NOMO-1 treated with dmso at 0.1 percent for 144 hours (cell line): Measurements from ENCODE around the gene HECTD1.
A peak's percentile ranks its signal among the peaks of the same experiment; 100 is the strongest.

Experiments used
- DNase-seq: peaks from one replicate; lab custom pipeline; 2025; ENCODE audit not compliant: unreplicated experiment; lab: John Stamatoyannopoulos, UW

The HECTD1 gene

DNA sequence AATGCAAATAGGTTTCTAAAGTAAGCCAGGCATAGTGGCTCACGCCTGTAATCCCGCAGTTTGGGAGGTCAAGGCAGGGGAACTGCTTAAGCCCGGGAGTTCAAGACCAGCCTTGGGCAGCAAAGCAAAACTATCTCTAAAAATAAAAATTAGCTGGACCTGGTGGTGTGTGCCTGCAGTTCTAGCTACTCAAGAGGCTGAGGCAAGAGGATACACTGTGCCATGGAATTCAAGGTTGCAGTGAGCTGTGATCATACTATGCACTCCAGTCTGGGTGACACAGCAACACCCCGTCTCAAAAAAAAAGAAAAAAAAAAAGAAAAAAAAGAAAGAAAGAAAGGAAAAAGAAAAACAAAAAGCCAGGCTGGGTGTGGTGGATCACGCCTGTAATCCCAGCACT lies 46.3 kb downstream of the HECTD1 start:
- no peak for DNase-seq

DNA sequence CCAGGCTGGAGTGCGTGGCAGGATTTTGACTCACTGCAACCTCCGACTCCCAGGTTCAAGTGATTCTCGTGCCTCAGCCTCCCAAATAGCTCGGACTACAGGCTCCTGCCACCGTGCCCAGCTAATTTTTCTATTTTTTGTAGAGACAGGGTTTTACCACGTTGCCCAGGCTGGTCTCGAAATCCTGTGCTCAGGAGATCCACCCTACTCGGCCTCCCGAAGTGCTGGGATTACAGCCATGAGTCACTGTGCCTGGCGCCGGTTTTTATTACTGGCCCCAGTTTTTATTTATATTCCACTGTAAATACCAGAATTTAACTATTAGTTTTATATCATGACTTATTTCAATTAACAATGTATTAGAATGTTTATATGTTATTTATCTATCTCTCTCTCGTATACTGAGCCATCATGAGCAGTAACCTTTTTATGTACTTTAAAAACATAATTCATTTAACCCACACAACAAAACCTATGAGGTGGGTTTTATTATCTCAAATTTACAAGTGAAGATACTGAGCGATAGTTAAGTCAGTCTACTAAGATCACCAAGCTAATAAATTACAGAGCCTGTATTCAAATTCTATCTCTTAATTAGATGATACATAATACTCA lies 47.8 kb downstream of the HECTD1 start:
- no peak for DNase-seq

DNA sequence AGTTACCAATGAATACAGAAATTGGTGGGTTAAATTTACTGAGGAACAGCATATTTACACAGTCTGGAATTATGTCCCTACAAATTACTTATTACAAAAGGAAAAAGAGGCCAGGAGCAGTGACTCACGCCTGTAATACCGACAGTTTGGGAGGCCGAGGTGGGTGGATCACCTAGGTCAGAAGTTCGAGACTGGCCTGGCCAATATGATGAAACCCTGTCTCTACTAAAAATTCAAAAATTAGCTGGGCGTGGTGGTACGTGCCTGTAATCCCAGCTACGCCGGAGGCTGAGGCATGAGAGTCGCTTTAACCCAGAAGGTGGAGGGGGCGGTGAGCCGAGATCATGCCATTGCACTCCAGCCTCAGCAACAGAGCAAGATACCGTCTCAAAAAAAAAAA lies 52.6 kb downstream of the HECTD1 start:
- no peak for DNase-seq

DNA sequence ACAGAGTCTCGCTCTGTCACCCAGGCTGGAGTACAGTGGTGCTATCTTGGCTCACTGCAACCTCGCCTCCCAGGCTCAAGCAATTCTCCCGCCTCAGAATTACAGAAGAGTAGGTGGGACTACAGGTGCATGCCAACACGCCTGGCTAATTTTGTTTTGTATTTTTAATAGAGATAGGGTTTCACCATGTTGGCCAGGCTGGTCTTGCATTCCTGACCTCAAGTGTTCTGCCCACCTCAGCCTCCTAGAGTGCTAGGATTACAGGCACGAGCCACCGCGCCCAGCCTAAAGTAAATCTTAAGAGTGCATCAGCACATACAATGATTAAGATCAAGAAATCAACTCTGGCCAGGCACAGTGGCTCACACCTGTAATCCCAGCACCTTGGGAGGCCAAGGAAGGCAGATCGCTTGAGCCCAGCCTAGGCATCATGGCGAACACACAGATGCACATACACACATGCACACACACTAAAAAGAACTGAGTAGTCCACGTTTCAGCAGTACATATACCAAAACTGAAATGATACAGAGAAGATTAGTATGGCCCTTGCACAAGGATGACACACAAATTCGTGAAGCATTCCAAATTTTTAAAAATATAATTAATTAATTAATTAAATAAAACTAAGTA lies 65.0 kb downstream of the HECTD1 start:
- DNase-seq: no peak

DNA sequence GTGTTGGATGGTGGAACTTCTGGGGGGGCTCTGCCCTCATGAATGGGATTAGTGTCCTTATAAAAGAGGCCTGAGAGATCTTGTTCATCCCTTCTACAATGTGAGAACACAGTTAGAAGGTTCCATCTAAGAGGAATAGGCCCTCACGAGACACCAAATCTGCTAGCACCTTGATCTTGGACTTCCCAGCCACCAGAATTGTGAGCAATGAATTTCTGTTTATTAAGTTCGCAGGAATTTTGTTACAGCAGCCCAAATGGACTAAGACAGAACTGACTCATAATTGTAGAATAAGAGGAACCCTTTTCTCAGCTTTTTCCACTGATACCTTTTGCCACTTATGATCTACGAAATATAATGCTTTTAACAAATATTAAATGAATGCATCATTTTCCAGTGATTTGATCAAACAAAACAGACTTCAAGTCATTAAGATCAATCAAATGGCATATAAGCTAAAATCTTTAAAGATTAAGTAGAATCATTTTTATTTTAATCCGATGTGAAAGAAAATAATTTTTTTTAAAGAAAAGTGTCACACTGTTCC lies 68.2 kb downstream of the HECTD1 start:
- no peak for DNase-seq

DNA sequence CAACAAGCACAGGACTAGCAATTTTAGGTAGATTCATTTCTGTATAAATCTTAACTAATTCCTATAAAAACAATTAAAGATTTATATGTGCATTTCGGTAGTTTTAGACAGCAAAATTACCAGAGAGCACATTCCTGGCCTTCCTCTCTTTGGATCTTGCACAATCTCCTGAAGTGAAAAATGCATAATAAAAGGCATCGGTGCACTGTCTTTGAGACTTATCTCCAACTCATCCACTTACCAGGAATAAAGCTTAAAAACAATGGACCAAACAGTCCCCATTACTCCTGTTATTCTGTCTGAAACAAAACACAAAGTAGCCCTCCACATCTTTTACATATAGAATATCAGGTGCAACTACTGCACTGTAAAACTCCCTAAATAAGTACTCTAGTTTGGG lies 69.3 kb downstream of the HECTD1 start:
- no peak for DNase-seq

DNA sequence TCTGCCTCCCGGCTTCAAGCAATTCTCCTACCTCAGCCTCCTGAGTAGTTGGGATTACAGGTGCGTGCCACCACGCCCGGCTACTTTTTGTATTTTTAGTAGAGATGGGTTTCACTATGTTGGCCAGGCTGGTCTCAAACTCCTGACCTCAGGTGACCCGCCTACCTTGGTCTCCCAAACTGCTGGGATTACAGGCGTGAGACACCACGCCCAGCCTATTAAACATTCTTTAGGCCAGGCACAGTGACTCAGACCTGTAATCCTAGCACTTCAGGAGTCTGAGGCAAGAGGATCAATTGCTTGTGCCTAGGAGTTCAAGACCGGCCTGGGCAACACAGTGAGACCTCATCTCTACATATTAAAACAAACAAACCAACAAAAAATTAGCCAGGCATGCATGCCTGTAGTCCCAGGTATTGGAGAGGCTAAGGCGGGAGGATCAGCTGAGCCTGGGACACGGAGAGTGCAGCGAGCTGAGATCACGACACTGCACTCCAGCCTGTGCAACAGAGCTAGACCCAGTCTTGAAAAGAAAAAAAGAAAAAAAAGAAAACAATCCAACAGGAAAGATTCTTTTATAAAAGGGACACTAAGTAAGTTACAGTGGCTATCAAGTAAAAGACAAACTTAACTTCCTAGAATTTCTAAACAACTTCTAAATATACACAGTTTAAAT lies 70.2 kb downstream of the HECTD1 start:
- no peak for DNase-seq

DNA sequence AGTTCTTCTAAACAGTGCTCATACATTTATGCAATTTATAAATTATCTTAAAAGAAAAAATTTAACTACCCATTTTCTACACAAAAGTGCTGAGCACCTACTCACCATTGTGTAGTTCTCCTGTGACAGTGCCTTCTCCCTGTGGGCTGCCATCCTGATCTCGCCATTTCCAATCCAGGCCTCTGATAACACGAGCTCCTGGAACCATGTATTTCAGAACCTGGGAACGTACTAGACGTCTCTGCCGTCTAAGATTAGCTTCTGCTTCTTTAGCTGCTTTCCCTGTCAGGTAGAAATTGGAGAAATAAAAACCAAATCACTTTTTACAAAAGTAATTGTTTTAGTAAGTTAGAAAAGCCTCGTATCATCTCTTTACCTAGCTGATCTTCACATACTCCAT lies 74.5 kb downstream of the HECTD1 start:
- DNase-seq: no peak

DNA sequence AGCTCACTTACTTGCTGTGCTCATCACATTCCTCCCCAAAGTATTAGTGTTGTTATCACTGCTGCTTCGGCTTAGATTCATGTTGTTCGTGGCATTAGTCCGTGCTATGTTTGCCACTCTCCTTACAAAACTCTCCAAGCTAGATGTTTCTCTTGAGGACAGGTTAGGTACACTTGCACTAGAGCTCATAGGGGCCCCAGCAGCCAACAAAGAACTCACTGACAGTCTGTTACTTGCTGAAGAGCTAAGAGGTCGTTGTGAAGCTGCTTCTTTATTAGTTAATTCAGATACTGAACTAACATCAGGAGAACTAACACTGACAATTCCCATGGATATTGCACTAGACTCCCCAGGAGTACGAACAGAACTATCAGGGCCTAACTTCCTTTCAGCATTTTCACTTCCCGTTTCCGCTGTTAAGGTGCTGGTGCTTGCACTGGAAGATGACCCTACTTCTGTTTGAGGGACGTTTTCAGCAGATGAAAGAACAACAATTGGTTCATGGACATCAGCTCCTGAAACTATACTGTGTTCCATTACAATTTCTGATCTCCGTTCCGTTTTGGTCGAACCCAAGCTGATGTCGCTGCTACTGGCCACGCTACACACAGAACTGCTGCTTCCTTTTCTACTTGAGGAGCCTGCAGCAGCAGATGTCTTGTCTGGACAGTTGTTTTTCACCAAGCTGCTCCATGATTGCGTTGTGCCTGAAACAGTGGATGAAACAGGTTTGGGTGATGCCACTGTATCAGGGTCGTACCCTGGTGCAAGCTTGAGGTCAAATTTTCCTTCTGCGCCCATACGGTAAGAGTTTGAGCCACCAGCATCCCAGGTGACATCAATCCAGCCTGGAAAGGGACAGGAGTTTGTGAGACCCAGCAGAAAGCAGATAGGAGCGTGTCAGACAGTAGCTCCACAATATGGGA lies 78.7 kb downstream of the HECTD1 start:
- DNase-seq: peak; percentile 57

DNA sequence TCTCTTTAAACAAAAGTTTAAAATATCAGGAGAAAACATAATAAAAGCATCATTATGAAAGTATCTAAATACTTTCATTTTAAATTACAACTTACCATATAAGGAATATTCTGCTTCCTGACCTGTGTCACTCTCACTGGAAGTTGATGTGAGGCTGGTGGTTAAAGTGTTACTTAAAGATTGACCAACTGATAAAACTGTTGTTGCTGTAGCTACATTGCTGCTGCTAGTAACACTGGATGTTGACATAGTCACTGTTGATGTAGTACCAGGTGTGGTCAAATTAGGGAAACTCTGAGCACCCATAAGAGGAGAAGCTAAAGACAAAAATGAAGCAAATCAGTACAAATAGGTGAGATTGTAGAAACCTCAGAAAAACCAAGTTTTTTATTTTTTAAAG lies 79.9 kb downstream of the HECTD1 start:
- DNase-seq: no peak

DNA sequence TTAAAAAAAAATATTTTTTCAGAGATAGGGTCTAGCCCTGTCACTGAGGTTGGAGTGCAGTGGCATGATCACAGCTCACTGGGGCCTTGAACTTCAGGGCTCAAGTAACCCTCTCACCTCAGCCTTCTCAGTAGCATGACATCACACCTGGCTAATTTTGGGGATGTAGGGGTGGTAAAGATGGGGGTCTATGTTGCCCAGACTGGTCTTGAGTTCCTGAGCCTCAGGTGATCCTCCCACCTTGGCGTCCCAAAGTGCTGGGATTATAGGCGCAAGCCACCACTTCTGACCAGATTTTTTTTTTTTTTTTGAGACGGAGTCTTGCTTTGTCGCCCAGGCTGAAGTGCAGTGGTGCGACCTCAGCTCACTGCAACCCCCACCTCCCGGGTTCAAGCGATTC lies 80.9 kb downstream of the HECTD1 start:
- no peak for DNase-seq

DNA sequence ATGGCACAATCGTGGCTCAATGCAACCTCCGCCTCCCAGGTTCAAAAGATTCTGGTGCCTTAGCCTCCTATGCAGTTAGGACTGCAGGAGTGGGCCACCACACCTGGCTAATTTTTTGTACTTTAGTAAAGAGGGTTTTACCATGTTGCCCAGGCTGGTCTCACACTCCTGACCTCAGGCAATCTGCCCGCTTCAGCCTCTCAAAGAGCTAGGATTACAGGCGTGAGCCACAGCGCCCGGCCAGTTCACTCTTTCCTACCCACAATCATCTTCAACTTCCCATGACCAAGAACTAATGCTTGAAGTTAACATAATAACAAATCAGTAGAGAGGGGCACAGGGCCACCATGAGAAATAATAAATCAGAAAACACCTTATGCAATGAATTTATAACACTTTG lies 82.4 kb downstream of the HECTD1 start:
- DNase-seq: no peak

DNA sequence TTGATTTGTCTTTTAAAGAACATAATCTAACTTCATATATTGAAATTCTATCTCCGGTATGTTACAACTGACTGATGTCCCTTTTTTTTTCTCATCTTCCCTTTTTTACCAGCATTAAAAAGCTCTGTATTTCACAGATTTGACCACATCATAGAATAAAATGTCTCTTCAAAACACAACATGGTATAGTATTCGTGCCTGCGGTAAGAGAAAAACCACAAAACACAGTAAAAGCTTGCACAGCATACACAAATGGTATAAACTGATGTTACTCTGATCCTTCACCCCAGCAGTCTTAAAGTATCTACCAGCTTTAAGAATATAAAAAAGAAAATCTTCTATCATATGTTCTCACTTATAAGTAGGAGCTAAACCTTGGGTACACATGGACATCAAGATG lies 83.4 kb downstream of the HECTD1 start:
- no peak for DNase-seq

DNA sequence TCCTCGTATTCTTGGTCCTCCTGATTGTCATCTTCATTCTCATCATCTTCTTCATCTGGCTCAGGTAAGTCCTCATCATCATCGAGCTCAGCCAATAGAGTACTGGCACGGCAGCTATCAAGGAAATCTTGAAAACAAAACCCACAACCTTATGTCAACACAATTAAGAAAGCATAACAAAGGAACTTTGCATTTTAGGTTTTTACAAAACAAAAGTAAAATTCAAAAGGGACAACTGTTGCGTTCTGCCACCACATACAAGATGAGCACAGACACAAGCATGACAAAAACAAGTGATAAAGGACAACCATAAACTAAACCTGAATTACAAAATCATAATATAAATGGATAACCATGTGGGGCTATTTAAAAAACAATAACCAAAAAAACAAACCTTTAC lies 84.7 kb downstream of the HECTD1 start:
- DNase-seq: no peak

DNA sequence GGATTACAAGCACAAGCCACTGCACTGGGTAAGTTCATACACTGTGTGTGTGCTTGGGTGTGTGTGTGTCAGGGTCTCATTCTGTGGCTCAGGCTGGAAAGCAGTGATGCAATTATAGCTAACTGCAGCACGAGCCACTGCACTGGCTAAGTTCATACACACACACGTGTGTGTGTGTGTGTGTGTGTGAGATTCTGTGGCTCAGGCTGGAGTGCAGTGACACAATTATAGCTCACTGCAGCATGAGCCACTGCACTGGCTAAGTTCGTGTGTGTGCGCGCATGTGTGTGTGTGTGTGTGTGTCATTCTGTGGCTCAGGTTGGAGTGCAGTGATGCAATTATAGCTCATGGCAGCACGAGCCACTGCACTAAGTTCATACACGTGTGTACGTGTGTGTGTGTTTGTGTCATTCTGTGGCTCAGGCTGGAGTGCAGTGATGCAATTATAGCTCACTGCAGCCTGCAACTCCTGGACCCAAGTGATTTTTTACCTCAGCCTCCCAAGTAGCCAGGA lies 85.4 kb downstream of the HECTD1 start:
- DNase-seq: no peak

DNA sequence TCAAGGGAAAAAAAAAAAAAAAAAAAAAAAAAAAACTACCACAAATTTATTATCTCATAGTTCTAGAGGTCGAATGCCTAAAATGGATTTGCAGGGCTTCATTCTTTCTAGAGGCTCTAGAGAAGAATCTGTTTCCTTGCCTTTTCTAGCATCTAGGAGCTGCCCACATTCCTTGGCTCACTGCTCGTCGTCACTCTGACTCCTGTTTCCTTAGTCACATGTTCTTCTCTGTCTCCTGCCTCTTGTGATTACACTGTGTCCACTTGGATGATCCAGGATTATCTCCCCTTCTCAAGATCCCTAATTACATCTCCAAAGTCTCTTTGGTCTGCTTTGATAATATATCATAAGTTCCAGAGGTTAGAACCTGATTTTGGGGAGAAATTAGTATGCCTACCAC lies 88.7 kb downstream of the HECTD1 start:
- no peak for DNase-seq

DNA sequence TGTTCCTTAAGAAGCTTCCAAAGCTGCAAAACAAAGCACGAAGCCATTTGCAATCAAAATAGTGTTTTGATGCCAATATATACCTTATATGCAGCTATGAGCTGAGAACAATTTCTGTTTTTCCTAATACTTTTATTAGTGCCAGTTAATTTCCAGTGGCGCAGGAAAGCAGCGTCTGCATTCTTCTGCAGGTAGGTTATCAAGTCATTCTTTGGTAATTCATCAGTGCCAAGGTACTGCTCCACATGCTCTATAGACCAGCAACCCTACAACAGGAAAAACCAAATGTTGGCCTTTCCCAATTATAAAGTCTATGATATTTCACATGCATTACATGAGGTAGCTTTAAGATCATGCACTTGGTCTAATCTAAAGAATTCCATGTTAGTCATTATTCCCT lies 93.8 kb downstream of the HECTD1 start:
- no peak for DNase-seq

DNA sequence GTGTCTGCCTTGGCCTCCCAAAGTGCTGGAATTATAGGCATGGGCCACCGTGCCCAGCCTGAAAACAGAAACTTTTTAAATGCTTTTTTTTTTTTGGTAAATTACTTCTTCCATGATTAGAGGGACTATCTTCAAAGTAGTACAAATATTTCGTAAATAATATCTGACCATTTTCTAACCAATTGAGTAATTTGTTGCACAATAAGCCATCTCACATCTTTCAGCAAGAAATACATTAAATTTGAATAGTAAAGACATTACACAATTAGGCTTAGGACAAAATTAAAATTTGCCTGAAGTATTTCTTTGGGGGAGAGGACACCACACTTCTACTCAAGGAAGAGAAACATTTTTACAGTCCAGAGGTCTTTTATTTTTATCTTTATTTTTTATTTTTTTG lies 96.7 kb downstream of the HECTD1 start:
- no peak for DNase-seq

DNA sequence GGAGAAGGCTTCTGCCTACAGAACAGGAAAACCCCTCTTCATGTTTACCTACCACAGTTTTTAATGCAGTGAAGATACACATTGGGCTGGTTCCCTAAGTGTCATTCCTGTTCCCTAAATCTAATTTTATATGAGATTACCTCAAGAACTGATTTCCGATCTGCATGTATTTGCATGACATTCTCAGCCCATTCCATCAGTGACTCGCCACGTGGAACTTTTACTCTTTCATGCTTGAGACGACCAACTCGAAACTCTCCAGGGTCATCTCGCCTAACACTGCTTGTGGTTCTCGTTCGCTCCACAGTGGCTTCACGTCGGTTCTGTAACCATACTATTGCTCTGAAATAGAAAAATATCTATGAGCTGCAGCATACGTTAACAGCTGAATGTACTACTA lies 98.3 kb downstream of the HECTD1 start:
- no peak for DNase-seq

DNA sequence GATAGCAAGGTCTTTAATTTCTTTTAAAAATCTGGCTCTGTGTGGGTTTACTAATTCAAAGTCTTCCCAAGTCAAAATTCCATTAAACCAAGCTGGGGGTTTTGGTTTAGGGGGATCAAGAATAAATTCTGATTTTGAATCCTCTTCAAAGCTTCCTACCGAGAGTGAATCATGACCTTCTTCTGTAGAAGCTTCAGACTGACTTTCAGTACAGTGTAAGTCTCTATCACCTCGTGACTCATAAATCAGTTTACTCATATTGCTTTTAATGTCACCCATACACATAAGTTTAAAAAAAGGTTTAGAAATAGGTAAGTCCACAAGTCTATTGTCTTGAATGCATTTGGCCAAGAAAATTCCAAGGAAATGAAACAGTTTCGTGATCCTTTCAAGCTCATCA lies 100.8 kb downstream of the HECTD1 start:
- DNase-seq: no peak

DNA sequence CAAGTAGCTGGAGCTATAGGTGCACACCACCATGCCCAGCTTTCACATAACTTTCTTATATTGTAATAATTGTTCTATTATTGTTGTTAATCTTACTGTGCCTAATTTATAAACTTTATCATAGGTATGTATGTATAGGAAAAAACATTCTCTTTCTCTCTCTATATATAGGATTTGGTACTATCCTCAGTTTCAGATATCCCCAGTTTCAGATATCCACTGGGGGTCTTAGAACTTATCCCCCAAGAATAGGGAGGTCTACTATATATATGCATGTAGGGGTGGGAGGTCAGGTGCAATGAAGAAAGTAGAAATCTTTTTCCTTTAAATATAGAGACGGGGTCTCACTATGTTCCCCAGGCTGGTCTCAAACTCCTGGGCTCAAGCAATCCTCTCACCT lies 110.5 kb downstream of the HECTD1 start:
- DNase-seq: no peak
